ENCODE results near the gene MAFB.

The MAFB gene

GRCh38 chr20:40652441-40652987 is 36.5 kb downstream of the MAFB start:
- DNase-seq, result no peak

DNA sequence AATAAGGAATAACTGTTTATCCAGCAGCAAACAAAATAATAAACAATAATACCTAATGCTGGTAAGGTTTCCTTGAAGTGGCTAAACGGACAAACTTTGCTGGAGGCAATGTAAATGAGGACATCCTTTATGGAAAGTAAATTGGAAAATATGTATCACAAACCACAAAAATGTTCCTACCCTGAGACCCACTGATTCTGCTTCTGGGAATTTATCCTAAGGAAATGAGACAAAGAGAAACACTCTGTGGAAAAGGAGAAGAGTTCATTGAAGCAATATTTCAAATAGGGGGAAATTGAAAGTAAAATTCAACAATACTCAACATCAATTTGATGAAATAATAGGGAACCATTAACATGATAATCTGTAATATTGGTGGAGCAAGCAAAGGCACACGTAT is 37.9 kb downstream of the MAFB start:
- DNase-seq, result peak; percentile 59

DNA sequence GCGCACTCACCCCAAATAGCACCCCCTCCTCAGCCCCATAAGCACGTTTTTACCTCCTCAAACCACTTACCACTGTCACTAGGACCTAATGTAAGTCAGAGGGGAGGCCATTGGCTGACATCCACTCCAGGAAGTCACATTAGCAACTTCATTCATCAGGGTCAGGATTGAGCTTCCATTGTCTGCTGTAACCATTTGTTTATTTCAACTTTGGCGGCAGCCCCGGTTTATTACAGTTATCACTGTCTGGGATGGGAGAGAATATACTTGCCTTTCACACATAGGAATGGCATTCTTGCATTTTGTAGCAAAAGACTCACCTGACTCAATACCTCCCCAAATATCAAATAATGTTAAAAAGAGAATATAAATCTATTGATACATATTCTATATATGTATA is 38.3 kb downstream of the MAFB start:
- DNase-seq, result no peak

DNA sequence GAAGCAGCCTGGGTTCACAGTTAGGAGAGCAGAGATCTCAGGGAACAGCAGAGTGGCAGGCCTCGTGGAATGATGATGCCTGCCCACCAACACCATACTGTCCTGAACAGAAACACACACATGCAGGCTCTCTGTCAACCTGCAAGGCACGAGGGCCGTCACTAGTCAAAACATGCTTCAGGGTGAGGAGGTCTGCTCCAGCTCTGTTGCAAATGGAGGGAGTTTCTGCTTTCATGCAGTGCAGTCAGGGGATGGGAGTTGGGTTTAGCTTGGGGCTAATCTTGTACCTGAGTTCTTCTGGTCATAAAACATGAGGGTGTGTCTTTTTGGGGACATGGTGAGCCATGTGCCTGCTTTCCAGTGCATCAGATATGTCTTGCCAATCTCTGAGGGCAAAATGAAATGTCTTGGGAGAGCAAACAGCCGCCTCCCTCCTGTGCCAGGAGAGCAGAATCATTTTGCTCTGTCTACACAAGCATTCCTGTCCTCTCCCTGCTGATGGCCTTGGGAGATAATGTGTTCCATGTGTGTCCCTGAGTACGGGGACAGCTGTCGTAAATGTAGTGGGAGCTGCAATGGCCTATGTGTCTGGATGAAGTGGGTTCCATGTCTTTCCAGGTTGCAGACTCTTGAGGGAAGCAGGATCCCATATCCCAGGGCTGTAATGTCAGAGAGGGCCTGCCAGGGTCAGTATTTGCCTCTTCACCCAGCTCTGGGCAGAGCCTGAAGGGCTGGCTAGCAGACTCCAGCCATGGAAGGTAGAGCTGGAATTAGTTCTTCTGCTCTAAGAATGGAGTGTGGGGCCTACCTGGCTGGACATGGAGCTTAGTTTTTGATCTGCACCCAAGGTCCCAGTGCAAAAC is 40.6 kb downstream of the MAFB start:
- no peak for DNase-seq

DNA sequence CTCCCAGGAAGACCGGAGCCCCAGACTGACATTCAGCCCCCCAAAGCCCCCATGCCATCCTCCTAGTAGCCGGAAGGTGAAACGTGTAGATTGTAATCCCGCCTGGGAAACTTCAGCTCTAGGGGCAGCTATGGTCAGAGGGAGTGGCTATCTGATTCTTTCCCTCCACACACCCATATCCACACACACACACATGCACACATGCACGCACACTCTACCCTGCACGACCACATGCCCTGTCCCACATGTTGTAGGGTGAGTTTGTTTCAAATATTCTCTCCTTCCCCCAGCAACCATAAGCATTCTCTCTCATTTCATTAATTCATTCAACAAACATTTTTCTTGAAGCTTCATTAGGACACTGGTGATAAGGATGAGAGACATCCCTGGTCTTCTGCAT is 42.2 kb downstream of the MAFB start:
- no peak for DNase-seq

GRCh38 chr20:40646361-40646760 is 42.7 kb downstream of the MAFB start:
- no peak for DNase-seq

DNA sequence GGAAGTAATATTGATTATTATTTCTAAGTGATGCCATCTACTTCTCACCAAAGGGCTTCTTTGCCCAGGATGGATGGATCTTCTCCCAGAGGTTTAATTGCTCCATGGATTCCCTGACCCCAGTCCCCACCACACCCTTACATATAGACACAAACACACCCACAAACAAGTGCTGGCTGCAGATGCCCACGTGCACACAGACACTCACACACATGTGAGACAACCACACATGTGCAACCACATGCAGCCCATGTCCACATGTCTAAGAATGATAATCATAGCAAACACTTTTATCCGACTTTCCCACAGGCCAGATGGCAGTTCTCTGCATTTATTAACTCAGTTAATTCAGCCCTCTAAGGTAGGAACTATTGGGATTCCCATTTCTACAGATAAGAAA is 44.2 kb downstream of the MAFB start:
- DNase-seq, result no peak

- DNase-seq, result no peak
Measured at GRCh38 chr20:40643891-40644290, 45.1 kb downstream of the MAFB start.

- DNase-seq, result no peak
Measured at GRCh38 chr20:40641809-40642208, 47.2 kb downstream of the MAFB start.

DNA sequence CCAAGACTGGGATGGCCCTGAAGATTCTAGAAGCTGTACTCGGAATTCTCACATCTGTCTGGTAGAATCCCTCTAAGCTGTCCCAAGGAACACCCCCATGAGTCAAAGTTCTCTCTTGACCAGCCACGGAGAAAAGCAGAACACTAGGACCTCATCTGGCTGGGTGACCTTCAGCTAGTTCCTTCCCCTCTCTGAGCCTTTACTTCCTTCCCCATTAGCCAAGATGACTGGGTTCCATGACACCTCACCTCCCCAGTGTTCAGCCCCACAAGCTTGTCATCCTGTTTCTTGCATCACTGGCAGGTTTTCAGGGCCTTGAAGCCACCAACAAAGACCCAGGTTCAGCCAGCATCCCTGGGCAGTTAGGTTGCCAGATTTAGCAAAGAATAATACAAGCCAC is 47.8 kb downstream of the MAFB start:
- peak; percentile 87 for DNase-seq

GRCh38 chr20:40640667-40641066 is 48.4 kb downstream of the MAFB start:
- DNase-seq, result no peak

DNA sequence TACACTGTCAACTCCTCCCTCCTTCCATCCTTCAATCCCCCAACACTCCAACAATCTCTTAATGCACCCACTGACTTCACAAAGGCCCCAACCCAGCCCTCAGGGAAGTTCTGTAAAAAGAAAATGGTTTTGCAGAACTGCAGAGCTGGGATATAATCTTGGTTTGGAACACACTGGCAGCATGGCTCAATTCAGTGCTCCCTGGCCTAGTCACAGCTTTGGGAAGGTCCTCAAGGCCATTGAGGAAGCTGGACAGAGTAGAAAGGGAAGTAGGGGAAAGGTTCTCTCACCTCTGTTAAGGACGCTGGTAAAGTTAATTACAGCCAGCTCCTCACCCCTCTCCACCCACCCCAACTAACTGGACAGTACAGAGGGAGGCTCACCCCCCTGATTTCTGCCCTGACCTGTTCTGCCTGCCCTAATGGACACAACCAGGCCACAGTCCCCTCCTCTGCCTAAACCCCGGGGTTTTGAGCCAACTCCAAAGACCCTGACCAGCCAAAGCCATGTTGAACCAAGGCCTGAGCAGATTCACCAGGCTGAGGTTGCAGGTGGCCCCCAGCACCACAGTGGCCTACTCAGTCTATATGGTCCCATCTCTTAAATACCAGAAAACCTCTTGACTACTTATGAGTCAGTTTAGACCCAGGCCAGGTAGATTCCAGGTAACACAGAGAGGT is 49.2 kb downstream of the MAFB start:
- peak; percentile 43 for DNase-seq

DNA sequence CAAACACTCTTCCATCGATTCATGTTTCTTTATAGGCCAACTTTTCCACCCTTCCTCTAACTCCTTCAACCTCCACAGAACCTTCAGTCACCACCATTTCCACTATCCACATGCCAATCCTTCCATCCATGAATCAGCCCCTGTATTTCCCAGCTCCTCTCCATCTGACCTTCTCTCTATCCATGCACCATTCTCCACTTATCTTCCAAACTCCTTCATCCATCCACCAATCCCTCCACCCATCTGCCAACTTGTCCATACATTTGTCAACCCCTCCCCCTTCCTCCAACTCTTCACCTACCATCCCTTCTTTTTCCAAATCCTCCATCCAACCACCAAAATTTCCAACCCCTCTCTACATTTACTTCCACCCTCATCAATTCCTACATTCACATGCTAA is 49.9 kb downstream of the MAFB start:
- DNase-seq, result no peak

DNA sequence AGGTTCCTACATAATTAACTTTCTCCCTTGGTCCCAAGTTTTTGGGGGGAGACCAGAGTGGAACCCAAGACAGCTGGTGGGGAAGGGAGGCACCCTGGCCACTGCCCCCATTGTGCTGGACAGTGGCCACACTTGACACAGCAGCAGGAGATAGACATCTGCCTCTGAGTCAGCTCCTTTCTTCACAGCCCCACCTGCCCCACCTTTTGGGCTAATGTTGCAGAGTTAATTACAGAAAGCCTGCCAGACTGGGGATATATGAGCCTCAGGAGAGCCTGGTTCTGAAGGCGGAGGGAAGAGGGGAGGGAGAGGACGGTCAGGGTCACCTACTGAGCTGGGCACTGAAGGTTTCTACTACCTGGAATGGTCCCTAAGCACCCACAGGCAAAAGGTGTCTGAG is 50.6 kb downstream of the MAFB start:
- no peak for DNase-seq

DNA sequence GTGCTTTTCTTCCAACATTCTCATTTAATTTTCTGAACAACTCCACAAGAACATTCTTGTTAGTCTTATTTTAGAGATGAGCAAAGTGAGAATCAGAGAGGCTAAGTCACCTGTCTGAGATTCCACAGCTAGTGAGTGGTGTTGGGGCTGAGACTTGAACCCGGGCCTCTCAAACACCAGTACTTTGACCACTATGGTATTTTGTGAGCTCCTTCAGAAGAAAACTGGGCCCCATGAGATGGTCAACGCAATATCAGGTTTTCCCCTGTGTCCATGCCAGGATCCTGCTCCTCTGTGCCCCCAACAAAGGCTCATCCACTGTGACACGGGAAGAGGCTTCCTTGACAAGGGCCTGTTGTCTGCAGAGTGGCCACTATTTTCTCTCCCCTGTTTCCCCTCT is 51.9 kb downstream of the MAFB start:
- DNase-seq, result no peak

DNA sequence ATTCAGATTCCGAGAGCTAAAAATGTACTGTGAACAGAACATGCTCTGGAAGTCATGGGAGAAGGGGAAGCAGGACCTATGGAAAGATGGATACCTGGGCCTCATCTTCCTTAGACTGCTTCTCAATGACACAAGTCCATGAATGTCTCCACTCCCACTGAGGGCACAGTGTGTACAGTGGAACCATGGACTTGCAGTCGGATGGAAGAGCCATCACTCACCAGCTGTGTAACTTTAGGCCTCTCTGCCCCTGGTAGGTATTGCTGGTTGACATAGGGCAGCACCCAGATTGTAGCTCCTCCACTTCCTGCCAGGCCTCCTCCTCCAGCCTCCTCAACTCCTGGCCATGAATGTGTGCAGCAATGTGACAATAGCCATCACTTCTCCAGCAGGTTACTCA is 52.5 kb downstream of the MAFB start:
- DNase-seq, result no peak

GRCh38 chr20:40635971-40636370 is 53.1 kb downstream of the MAFB start:
- DNase-seq, result no peak
